HepG2 (cell line): ENCODE results near the gene IRF3. TPM values are rescaled to one million over a fixed set of nuclear protein-coding genes. Genes with fewer than 3 reads are reported as not detected.

Experiments used
- ARID3A ChIP-seq: IDR thresholded peaks from 2 replicates; pipeline ENCODE4 v1.6.1; 2012; ENCODE audit warnings: low read depth, low read length, improper control_type of control experiment
- ATF7 ChIP-seq, 2 experiments: fragments of 450-650 bp in 1 of 2; sonication (generic) in 1 of 2; formaldehyde crosslinking in 1 of 2; IDR thresholded peaks; 2 replicates each; pipeline versions ENCODE4 v1.4.0 to v1.6.1; 2016 to 2020; ENCODE audit warnings: antibody characterized with exemption in 1 of 2, mild to moderate bottlenecking in 1 of 2, missing genetic modification reagents in 1 of 2
- HMGXB3 ChIP-seq: sonication (generic); formaldehyde crosslinking; IDR thresholded peaks from 2 replicates; pipeline ENCODE4 v1.4.0; 2020; ENCODE audit warnings: missing genetic modification reagents, borderline replicate concordance
- IRF2 ChIP-seq: IDR thresholded peaks from 2 replicates; pipeline ENCODE4 v1.6.1; 2018; ENCODE audit warnings: missing genetic modification reagents, missing compliant biosample characterization
- ISX ChIP-seq: sonication (generic); formaldehyde crosslinking; conservative IDR thresholded peaks from 2 replicates; pipeline ENCODE4 v1.5.0; 2020; ENCODE audit warnings: missing genetic modification reagents
- KDM2A ChIP-seq: sonication (generic); formaldehyde crosslinking; IDR thresholded peaks from 2 replicates; pipeline ENCODE4 v1.4.0; 2020; ENCODE audit warnings: low read depth, missing genetic modification reagents, borderline replicate concordance
- KDM3A ChIP-seq: IDR thresholded peaks from 2 replicates; pipeline ENCODE4 v1.6.1; 2018; ENCODE audit warnings: low read depth, missing compliant biosample characterization
- KMT2B ChIP-seq: IDR thresholded peaks from 2 replicates; pipeline ENCODE4 v1.6.1; 2016; ENCODE audit warnings: missing genetic modification reagents, missing compliant biosample characterization
- NR1H2 ChIP-seq: sonication (generic); formaldehyde crosslinking; IDR thresholded peaks from 2 replicates; pipeline ENCODE4 v1.8.1; 2022; ENCODE audit warnings: low read depth, missing genetic modification reagents, borderline replicate concordance
- PAXIP1 ChIP-seq: sonication (generic); formaldehyde crosslinking; conservative IDR thresholded peaks from 2 replicates; pipeline ENCODE4 v1.4.0; 2020; ENCODE audit warnings: mild to moderate bottlenecking, missing genetic modification reagents, moderate library complexity
- POLR2A ChIP-seq, 2 experiments: IDR thresholded peaks; 2 replicates each; pipeline ENCODE4 v1.6.1; 2011; ENCODE audit warnings: low read depth in 2 of 2, low read length in 2 of 2, mild to moderate bottlenecking in 1 of 2, moderate library complexity in 1 of 2; ENCODE audit not compliant: insufficient read depth in 1 of 2
- RAD51 ChIP-seq: fragments of 450-650 bp; IDR thresholded peaks from 2 replicates; pipeline ENCODE4 v1.6.1; 2016; ENCODE audit warnings: borderline replicate concordance
- SRSF9 ChIP-seq: fragments of 200-400 bp; formaldehyde crosslinking; IDR thresholded peaks from 2 replicates; pipeline ENCODE4 v1.6.1; 2018; ENCODE audit warnings: borderline replicate concordance, mild to moderate bottlenecking, low read depth, low read length; ENCODE audit not compliant: insufficient read depth, poor library complexity, severe bottlenecking
- ZBTB37 ChIP-seq: sonication (generic); formaldehyde crosslinking; IDR thresholded peaks from 2 replicates; pipeline ENCODE4 v1.4.0; 2020; ENCODE audit warnings: mild to moderate bottlenecking, missing genetic modification reagents
- ZBTB39 ChIP-seq: sonication (generic); formaldehyde crosslinking; IDR thresholded peaks from 2 replicates; pipeline ENCODE4 v1.5.0; 2020; ENCODE audit warnings: missing genetic modification reagents
- polyA plus RNA-seq, 8 experiments: library from polyadenylated mRNA; depleted of rRNA in 3 of 8; stranded (reverse) in 7 of 8; unstranded in 1 of 8; fragments of >200 nt; fragmentation: Illumina TruSeq in 4 of 8; extraction: Trizol in 4 of 8; gene quantifications; 2 replicates each; pipeline versions ENCODE4 v1.2.1 to v1.2.3, GENCODE V29; 2011 to 2016; ENCODE audit warnings: low read depth in 4 of 8, missing spikeins in 1 of 8, mixed read lengths in 1 of 8; ENCODE audit not compliant: insufficient read depth in 1 of 8
- total RNA-seq, 5 experiments: library from RNA; depleted of rRNA; stranded (reverse); fragments of >200 nt; fragmentation: Illumina TruSeq; extraction: Trizol; gene quantifications; 2 replicates each; pipeline ENCODE4 v1.2.3, GENCODE V29; 2016; ENCODE audit warnings: low read depth in 1 of 5

Gene IRF3
- total and polyA plus RNA-seq, 2 of the 13 experiments (the other 11 are each of a cell fraction or from before 2014, with no cell fraction given) = 61.9 to 65.5 TPM

- peak; percentile 9; the same call in 1 of the 2 replicates for TF ChIP-seq PAXIP1 (CRISPR knock-in tag)
- no peak for TF ChIP-seq ISX (CRISPR knock-in tag)
- TF ChIP-seq NR1H2 (CRISPR knock-in tag) = no peak
- no peak for TF ChIP-seq IRF2 (CRISPR knock-in tag)
- no peak for TF ChIP-seq ZBTB37 (CRISPR knock-in tag)
- no peak for TF ChIP-seq KDM2A (CRISPR knock-in tag)
- TF ChIP-seq ATF7 (IDR thresholded peaks at IDR 0.05) = peak; percentile 86
- no peak for TF ChIP-seq ATF7 (CRISPR knock-in tag; IDR thresholded peaks at IDR 0.05)
- no peak for TF ChIP-seq SRSF9
- TF ChIP-seq KMT2B (CRISPR knock-in tag) = 0 out of 2 replicates have a peak, but pooled peaks have one; percentile 3
- peak; percentile 71 to 77 for TF ChIP-seq POLR2A (IDR thresholded peaks at IDR 0.05; ENCODE audit: insufficient read depth in 1 of 2, low read depth in 2 of 2, low read length in 2 of 2)
- peak; percentile 9; the same call in 1 of the 2 replicates for TF ChIP-seq ARID3A
- TF ChIP-seq HMGXB3 (CRISPR knock-in tag) = peak; percentile 46; the same call in 1 of the 2 replicates
- no peak for TF ChIP-seq RAD51
- no peak for TF ChIP-seq ZBTB39
- no peak for TF ChIP-seq KDM3A (CRISPR knock-in tag)
Observed at GRCh38 chr19:49676136-49676783, 10.6 kb upstream of the IRF3 start (continued).
